ENCODE measurements around the gene CEP43. TPM values are rescaled to one million over a fixed set of nuclear protein-coding genes. Genes with fewer than 3 reads are reported as not detected.
A peak's percentile ranks its signal among the peaks of the same experiment; 100 is the strongest.
"Not testable (repeated sequence)": the region's sequence is repeated elsewhere in the genome, so short reads cannot be mapped to it uniquely, and the experiment has no call there.

Gene CEP43
- total and polyA plus RNA-seq, 8 donors: 7.5 to 99.6 (median 13.8) TPM

GRCh38 chr6:166950892-166951669, 48.1 kb upstream of the CEP43 start:
- WGBS, 5 donors: 51 to 64% (median 63%) methylated on average over 17 of the region's 17 CpGs
- TF ChIP-seq POLR2AphosphoS5 (IDR thresholded peaks at IDR 0.05): peak in 1 of 3 donors; percentile 4
- TF ChIP-seq CTCF (IDR thresholded peaks at IDR 0.05): peak in 5 of 7 experiments; percentile 52 to 69 (median 58)
- peak overlapping the region in 3 of 4 donors; percentile 8 to 22 (median 19) for H3K4me3 ChIP-seq
- H3K9me3 ChIP-seq; H3K27me3 ChIP-seq; intact Hi-C loops (cut with DNase I; ENCODE audit: low total_unique reads): not testable (repeated sequence)
- peak; percentile 64 to 85 for DNase-seq
- H3K4me1 ChIP-seq: peaks cover 26 to 70% (median 55%) of the 10 kb centered on the region in 4 donors
- peak overlapping the region; percentile 79 to 92 (median 86) for H3K27ac ChIP-seq
- peaks cover 12 to 35% (median 30%) of the 10 kb centered on the region in 4 donors for H3K36me3 ChIP-seq

GRCh38 chr6:166951670-166952060, 47.5 kb upstream of the CEP43 start:
- TF ChIP-seq POLR2A (IDR thresholded peaks at IDR 0.05) (no peak), CTCF (IDR thresholded peaks at IDR 0.05) (peak in 1 of 7 experiments; percentile 1), POLR2AphosphoS5 (IDR thresholded peaks at IDR 0.05) (no peak), EP300 (IDR thresholded peaks at IDR 0.05) (no peak)
- intact Hi-C loops (cut with DNase I; ENCODE audit: low total_unique reads): no loop called here
- H3K4me3 ChIP-seq: no peak overlapping the region
- 83 to 97% (median 86%) methylated on average over 3 of the region's 3 CpGs for WGBS, 5 donors
- no peaks in the 10 kb centered on the region for H3K27me3 ChIP-seq
- H3K4me1 ChIP-seq: peaks cover 26 to 70% (median 56%) of the 10 kb centered on the region in 4 donors
- H3K27ac ChIP-seq: peak overlapping the region in 4 of 5 donors; percentile 79 to 92 (median 84)
- peaks cover 6 to 29% (median 25%) of the 10 kb centered on the region in 4 donors for H3K36me3 ChIP-seq
- no peaks in the 10 kb centered on the region for H3K9me3 ChIP-seq
- no peak for DNase-seq

- Histone ChIP-seq H3K27ac (peak overlapping the region in 2 of 5 donors; percentile 79 to 92), H3K4me1 (peaks cover 29 to 74% (median 61%) of the 10 kb centered on the region in 4 donors), H3K4me3 (no peak overlapping the region), H3K36me3 (peaks cover 2 to 25% (median 20%) of the 10 kb centered on the region in 4 donors), H3K27me3 (no peaks in the 10 kb centered on the region), H3K9me3 (no peaks in the 10 kb centered on the region)
- TF ChIP-seq CTCF (IDR thresholded peaks at IDR 0.05) (no peak), POLR2AphosphoS5 (IDR thresholded peaks at IDR 0.05) (no peak), POLR2A (IDR thresholded peaks at IDR 0.05) (no peak), EP300 (IDR thresholded peaks at IDR 0.05) (no peak)
- intact Hi-C loops (cut with DNase I; ENCODE audit: low total_unique reads): no loop called here
- 88 to 91% (median 91%) methylated on average over 12 of the region's 12 CpGs for WGBS, 5 donors
- no peak for DNase-seq
These were observed 47.1 kb upstream of the CEP43 start for GRCh38 chr6:166952121-166952520.

- peak overlapping the region in 1 of 5 donors; percentile 92 for H3K27ac ChIP-seq
- intact Hi-C loops (cut with DNase I; ENCODE audit: low total_unique reads): no loop called here
- no peaks in the 10 kb centered on the region for H3K9me3 ChIP-seq
- peaks cover 0 to 18% (median 13%) of the 10 kb centered on the region in 4 donors for H3K36me3 ChIP-seq
- WGBS, 5 donors: 81 to 89% (median 84%) methylated on average over 17 of the region's 17 CpGs
- peaks cover 36 to 81% (median 68%) of the 10 kb centered on the region in 4 donors for H3K4me1 ChIP-seq
- no peaks in the 10 kb centered on the region for H3K27me3 ChIP-seq
- DNase-seq: no peak
- TF ChIP-seq EP300 (IDR thresholded peaks at IDR 0.05): no peak
- H3K4me3 ChIP-seq: no peak overlapping the region
These were observed 46.4 kb upstream of the CEP43 start for GRCh38 chr6:166952567-166953486.
